ENCODE measurements around the gene CEP89. TPM values are rescaled to one million over a fixed set of nuclear protein-coding genes. Genes with fewer than 3 reads are reported as not detected.
"Not testable (repeated sequence)": the region's sequence is repeated elsewhere in the genome, so short reads cannot be mapped to it uniquely, and the experiment has no call there.

Gene CEP89
- total RNA-seq, 1 donor from 2014 or later = 8.3 TPM

- not testable (repeated sequence) for ATAC-seq
Measured at GRCh38 chr19:32832094-32832493, 139.7 kb downstream of the CEP89 start.

GRCh38 chr19:32831611-32832010 is 140.1 kb downstream of the CEP89 start:
- no peak for ATAC-seq

GRCh38 chr19:32830231-32831014 is 141.3 kb downstream of the CEP89 start:
- ATAC-seq = no peak

GRCh38 chr19:32829345-32829896 is 142.3 kb downstream of the CEP89 start:
- ATAC-seq = no peak

- ATAC-seq = no peak
Measured at GRCh38 chr19:32828643-32829344, 143.0 kb downstream of the CEP89 start.

- ATAC-seq = no peak
Measured at GRCh38 chr19:32828139-32828538, 143.6 kb downstream of the CEP89 start.

Other genes starting within 250 kb of the CEP89 start
- gene SLC7A9, start 102.2 kb downstream of the CEP89 start, total RNA-seq = 0.08 TPM
- gene FAAP24, start 284 bp upstream of the CEP89 start, total RNA-seq = 3.8 TPM
- gene RHPN2, start 92.9 kb upstream of the CEP89 start, total RNA-seq = 0.84 TPM
- gene GPATCH1, start 109.2 kb upstream of the CEP89 start, total RNA-seq = 3.9 TPM
- not detected for gene WDR88, start 160.2 kb upstream of the CEP89 start, total RNA-seq
- 3.9 TPM for gene LRP3, start 222.4 kb upstream of the CEP89 start, total RNA-seq